Measurements from ENCODE around the gene IRAK2.
"Not testable (repeated sequence)": the region's sequence is repeated elsewhere in the genome, so short reads cannot be mapped to it uniquely, and the experiment has no call there.

IRAK2 gene

GRCh38 chr3:10164546-10165393 lies at the start of gene IRAK2:
TSS of gene IRAK2 (plus strand) at chr3:10164919. CDS start at chr3:10164955, 36 bp downstream.
- Mint-ChIP-seq H3K4me3 (peak within 1 kb of the TSS; percentile 78), H3K27me3 (ENCODE audit: low read depth) (no peaks in the 10 kb centered on the region), H3K4me1 (ENCODE audit: low read depth) (peaks cover 26% of the 10 kb centered on the region), H3K9me3 (peaks cover 12% of the 10 kb centered on the region), H3K36me3 (ENCODE audit: low read depth) (peaks cover 18% of the 10 kb centered on the region), H3K27ac (peak within 1 kb of the TSS; percentile 45)

GRCh38 chr3:10115326-10116137 lies 49.2 kb upstream of the IRAK2 start, which contains the start of gene BRK1:
TSS of gene BRK1 (plus strand) at chr3:10115675. CDS start at chr3:10115702, 27 bp downstream.
- peak within 1 kb of the TSS; percentile 99 for H3K4me3 Mint-ChIP-seq
- H3K27me3 Mint-ChIP-seq (ENCODE audit: low read depth): peaks cover 3% of the 10 kb centered on the region
- peaks cover 20% of the 10 kb centered on the region for H3K4me1 Mint-ChIP-seq (ENCODE audit: low read depth)
- H3K36me3 Mint-ChIP-seq (ENCODE audit: low read depth): peaks cover 22% of the 10 kb centered on the region
- peak within 1 kb of the TSS; percentile 95 for H3K27ac Mint-ChIP-seq
- no peaks in the 10 kb centered on the region for H3K9me3 Mint-ChIP-seq

DNA sequence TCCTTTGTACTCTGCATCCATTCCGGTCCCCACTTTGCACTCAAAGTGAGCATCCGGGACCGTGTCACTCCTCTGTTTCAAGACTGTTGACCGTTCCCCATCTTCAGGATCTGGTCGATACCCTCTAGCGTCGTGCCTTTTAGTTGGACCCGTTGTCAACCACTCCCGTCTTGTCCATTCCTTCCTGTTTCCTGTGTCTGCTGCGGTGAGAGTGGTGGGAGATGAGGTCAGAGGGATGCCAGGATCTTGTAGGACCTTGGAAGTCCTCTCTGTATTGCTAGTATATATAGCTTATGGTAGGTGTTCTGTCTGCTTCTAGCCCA lies 48.6 kb upstream of the IRAK2 start:
- Mint-ChIP-seq H3K27me3 (ENCODE audit: low read depth) (peaks cover 3% of the 10 kb centered on the region), H3K36me3 (ENCODE audit: low read depth) (peaks cover 27% of the 10 kb centered on the region), H3K4me3 (peak overlapping the region; percentile 99), H3K9me3 (no peaks in the 10 kb centered on the region), H3K27ac (peak overlapping the region; percentile 95), H3K4me1 (ENCODE audit: low read depth) (peaks cover 26% of the 10 kb centered on the region)

GRCh38 chr3:10116928-10117327 lies 47.8 kb upstream of the IRAK2 start:
- Mint-ChIP-seq H3K9me3 (no peaks in the 10 kb centered on the region), H3K4me1 (ENCODE audit: low read depth) (peaks cover 28% of the 10 kb centered on the region), H3K4me3 (peak overlapping the region; percentile 99), H3K27ac (no peak overlapping the region), H3K36me3 (ENCODE audit: low read depth) (peaks cover 30% of the 10 kb centered on the region), H3K27me3 (ENCODE audit: low read depth) (peaks cover 3% of the 10 kb centered on the region)

GRCh38 chr3:10119376-10119775 lies 45.3 kb upstream of the IRAK2 start:
- Mint-ChIP-seq H3K36me3 (ENCODE audit: low read depth) (peaks cover 39% of the 10 kb centered on the region), H3K9me3 (no peaks in the 10 kb centered on the region), H3K4me1 (ENCODE audit: low read depth) (peaks cover 36% of the 10 kb centered on the region), H3K27ac (no peak overlapping the region), H3K4me3 (no peak overlapping the region), H3K27me3 (ENCODE audit: low read depth) (peaks cover 3% of the 10 kb centered on the region)

DNA sequence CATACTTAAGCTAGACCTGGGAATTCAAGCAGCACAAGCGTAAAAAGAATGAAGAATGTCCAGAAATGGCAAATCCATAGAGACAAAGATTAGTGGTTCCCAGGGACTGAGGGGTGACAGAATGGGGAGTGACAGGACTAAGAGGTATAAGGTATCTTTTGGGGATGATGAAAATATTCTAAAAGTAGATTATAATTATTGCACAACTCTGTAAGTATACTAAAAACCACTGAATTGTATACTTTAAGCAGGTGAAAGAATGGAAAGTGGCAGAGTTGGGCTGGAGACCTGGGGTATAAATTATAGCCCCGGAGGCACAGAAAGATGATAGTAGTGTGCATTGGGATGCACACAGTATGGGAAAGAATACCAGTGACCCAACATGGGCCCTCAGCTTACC lies 43.7 kb upstream of the IRAK2 start:
- no peaks in the 10 kb centered on the region for H3K27me3 Mint-ChIP-seq (ENCODE audit: low read depth)
- H3K36me3 Mint-ChIP-seq (ENCODE audit: low read depth): peaks cover 42% of the 10 kb centered on the region
- H3K4me3 Mint-ChIP-seq: no peak overlapping the region
- H3K9me3 Mint-ChIP-seq: no peaks in the 10 kb centered on the region
- peaks cover 37% of the 10 kb centered on the region for H3K4me1 Mint-ChIP-seq (ENCODE audit: low read depth)
- H3K27ac Mint-ChIP-seq: no peak overlapping the region

GRCh38 chr3:10122724-10123123 lies 42.0 kb upstream of the IRAK2 start:
- Mint-ChIP-seq H3K27ac (peak overlapping the region; percentile 10), H3K4me3 (no peak overlapping the region), H3K4me1 (ENCODE audit: low read depth) (peaks cover 28% of the 10 kb centered on the region), H3K36me3 (ENCODE audit: low read depth) (peaks cover 48% of the 10 kb centered on the region), H3K9me3 (no peaks in the 10 kb centered on the region), H3K27me3 (ENCODE audit: low read depth) (no peaks in the 10 kb centered on the region)

- H3K27ac Mint-ChIP-seq; H3K4me3 Mint-ChIP-seq; H3K9me3 Mint-ChIP-seq; H3K27me3 Mint-ChIP-seq (ENCODE audit: low read depth); H3K4me1 Mint-ChIP-seq (ENCODE audit: low read depth); H3K36me3 Mint-ChIP-seq (ENCODE audit: low read depth): not testable (repeated sequence)
Observed at GRCh38 chr3:10135872-10136271, 28.8 kb upstream of the IRAK2 start.

DNA sequence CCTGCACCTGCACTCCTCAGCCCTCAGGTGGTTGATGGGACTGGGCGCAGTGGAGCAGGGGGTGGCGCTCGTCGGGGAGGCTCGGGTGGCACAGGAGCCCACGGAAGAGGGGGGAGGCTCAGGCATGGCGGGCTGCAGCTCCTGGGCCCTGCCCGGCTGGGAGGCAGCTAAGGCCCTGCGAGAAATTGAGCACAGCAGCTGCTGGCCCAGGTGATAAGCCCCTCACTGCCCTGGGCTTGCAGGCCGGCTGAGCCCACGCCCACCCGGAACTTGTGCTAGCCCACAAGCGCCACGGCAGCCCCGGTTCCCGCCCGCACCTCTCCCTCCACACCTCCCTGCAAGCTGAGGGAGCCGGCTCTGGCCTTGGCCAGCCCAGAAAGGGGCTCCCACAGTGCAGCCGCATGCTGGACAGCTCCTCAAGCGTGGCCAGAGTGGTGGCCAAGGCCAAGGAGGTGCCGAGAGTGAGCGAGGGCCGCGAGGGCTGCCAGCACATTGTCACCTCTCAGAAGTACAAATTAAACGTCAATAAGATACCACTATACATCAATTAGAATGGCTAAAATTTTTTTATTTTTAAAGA lies 28.2 kb upstream of the IRAK2 start:
- Mint-ChIP-seq H3K36me3 (ENCODE audit: low read depth) (no peaks in the 10 kb centered on the region), H3K9me3 (no peaks in the 10 kb centered on the region), H3K27ac (no peak overlapping the region), H3K4me1 (ENCODE audit: low read depth) (peaks cover 7% of the 10 kb centered on the region), H3K4me3 (no peak overlapping the region), H3K27me3 (ENCODE audit: low read depth) (no peaks in the 10 kb centered on the region)

- H3K4me3 Mint-ChIP-seq: no peak overlapping the region
- no peaks in the 10 kb centered on the region for H3K36me3 Mint-ChIP-seq (ENCODE audit: low read depth)
- no peaks in the 10 kb centered on the region for H3K27me3 Mint-ChIP-seq (ENCODE audit: low read depth)
- peaks cover 7% of the 10 kb centered on the region for H3K4me1 Mint-ChIP-seq (ENCODE audit: low read depth)
- H3K27ac Mint-ChIP-seq: no peak overlapping the region
- H3K9me3 Mint-ChIP-seq: no peaks in the 10 kb centered on the region
Observed at GRCh38 chr3:10137178-10137577, 27.5 kb upstream of the IRAK2 start.

GRCh38 chr3:10140996-10141546 lies 23.6 kb upstream of the IRAK2 start:
- Mint-ChIP-seq H3K27ac (peak overlapping the region; percentile 85), H3K27me3 (ENCODE audit: low read depth) (no peaks in the 10 kb centered on the region), H3K9me3 (no peaks in the 10 kb centered on the region), H3K36me3 (ENCODE audit: low read depth) (peaks cover 17% of the 10 kb centered on the region), H3K4me3 (peak overlapping the region; percentile 91), H3K4me1 (ENCODE audit: low read depth) (peaks cover 15% of the 10 kb centered on the region)

GRCh38 chr3:10142707-10143560 lies 21.8 kb upstream of the IRAK2 start:
- H3K36me3 Mint-ChIP-seq (ENCODE audit: low read depth): peaks cover 22% of the 10 kb centered on the region
- H3K9me3 Mint-ChIP-seq: no peaks in the 10 kb centered on the region
- peak overlapping the region; percentile 85 for H3K27ac Mint-ChIP-seq
- peak overlapping the region; percentile 91 for H3K4me3 Mint-ChIP-seq
- no peaks in the 10 kb centered on the region for H3K27me3 Mint-ChIP-seq (ENCODE audit: low read depth)
- H3K4me1 Mint-ChIP-seq (ENCODE audit: low read depth): peaks cover 21% of the 10 kb centered on the region

GRCh38 chr3:10145685-10146084 lies 19.0 kb upstream of the IRAK2 start:
- H3K4me3 Mint-ChIP-seq: peak overlapping the region; percentile 67
- no peaks in the 10 kb centered on the region for H3K9me3 Mint-ChIP-seq
- no peak overlapping the region for H3K27ac Mint-ChIP-seq
- peaks cover 34% of the 10 kb centered on the region for H3K36me3 Mint-ChIP-seq (ENCODE audit: low read depth)
- no peaks in the 10 kb centered on the region for H3K27me3 Mint-ChIP-seq (ENCODE audit: low read depth)
- peaks cover 29% of the 10 kb centered on the region for H3K4me1 Mint-ChIP-seq (ENCODE audit: low read depth)

DNA sequence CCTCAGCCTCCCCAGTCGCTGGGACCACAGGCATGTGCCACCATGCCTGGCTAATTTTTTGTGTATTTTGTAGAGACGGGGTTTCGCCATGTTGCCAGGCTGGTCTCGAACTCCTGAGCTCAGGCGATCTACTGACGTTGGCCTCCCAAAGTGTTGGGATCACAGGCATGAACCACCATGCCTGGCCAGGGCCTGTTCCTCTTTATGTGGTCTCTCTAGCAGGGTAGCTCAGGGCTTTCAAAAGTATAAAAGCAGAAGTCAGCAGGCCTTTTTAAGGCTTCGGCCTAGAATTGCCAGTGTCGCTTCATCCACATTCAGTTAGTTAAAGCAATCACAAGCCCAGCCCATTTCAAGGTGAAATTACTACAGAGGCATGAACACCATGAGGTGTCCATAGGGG lies 15.5 kb upstream of the IRAK2 start:
- no peak overlapping the region for H3K27ac Mint-ChIP-seq
- H3K4me3 Mint-ChIP-seq: no peak overlapping the region

More for the DNA sequence above, 15.5 kb upstream of the IRAK2 start:
- peaks cover 35% of the 10 kb centered on the region for H3K36me3 Mint-ChIP-seq (ENCODE audit: low read depth)
- no peaks in the 10 kb centered on the region for H3K9me3 Mint-ChIP-seq
- no peaks in the 10 kb centered on the region for H3K27me3 Mint-ChIP-seq (ENCODE audit: low read depth)
- H3K4me1 Mint-ChIP-seq (ENCODE audit: low read depth): peaks cover 22% of the 10 kb centered on the region

All from T-helper 1 cell treated with Interleukin-12 subunit alpha and Interleukin-12 subunit beta and Interleukin-4 antibody, amounts not matched to agents 30 μg/mL and 1 μg/mL, for 36 hours (primary cell).